CD4-positive, alpha-beta T cell (primary cell): Measurements from ENCODE around the gene CYP19A1. TPM values are rescaled to one million over a fixed set of nuclear protein-coding genes. Genes with fewer than 3 reads are reported as not detected.

Experiments used
- ATAC-seq: fragments of 200-7000 bp; cut with Tn5 transposase; one replicate; pipeline ENCODE4 v1.10.0; 2022; ENCODE audit warnings: mild to moderate bottlenecking; ENCODE audit not compliant: poor library complexity
- CTCF ChIA-PET: fragments of 350-600 bp; sonication (Branson Sonifier 250); formaldehyde crosslinking; loops from one replicate; lab custom pipeline; 2021; ENCODE audit warnings: antibody characterized with exemption, inconsistent platforms; lab: Charles Lee
- POLR2A ChIA-PET: fragments of 350-600 bp; sonication (Branson Sonifier 250); formaldehyde crosslinking; loops from one replicate; lab custom pipeline; 2021; ENCODE audit warnings: antibody characterized with exemption, inconsistent platforms; lab: Charles Lee
- DNase-seq, 14 experiments: peaks; one replicate each; pipeline ENCODE4 v3.0.0-alpha.2; 2013 to 2020; ENCODE audit warnings: mixed read lengths in 2 of 14
- H3K27ac ChIP-seq, 2 donors: one replicate each; pipeline versions ENCODE4 v1.5.1 to v1.7.0; 2013; ENCODE audit warnings: low read length in 2 of 2, low read depth in 1 of 2, mild to moderate bottlenecking in 1 of 2
- H3K27me3 ChIP-seq, 2 experiments: 1 replicate in 1 of 2; 2 replicates in 1 of 2; pipeline versions ENCODE4 v1.6.1 to v1.7.0; 2013; ENCODE audit warnings: low read length in 2 of 2, control low read depth in 1 of 2, mild to moderate bottlenecking in 1 of 2, moderate library complexity in 1 of 2; ENCODE audit not compliant: insufficient read depth in 2 of 2, control insufficient read depth in 1 of 2
- H3K36me3 ChIP-seq: one replicate; pipeline ENCODE4 v1.6.1; 2013; ENCODE audit warnings: low read length, control low read depth; ENCODE audit not compliant: insufficient read depth
- H3K4me1 ChIP-seq: one replicate; pipeline ENCODE4 v1.6.1; 2013; ENCODE audit warnings: low read length, control low read depth; ENCODE audit not compliant: insufficient read depth
- H3K4me3 ChIP-seq: one replicate; pipeline ENCODE4 v1.5.1; 2013; ENCODE audit warnings: mild to moderate bottlenecking, low read length, moderate library complexity
- H3K9me3 ChIP-seq, 2 experiments: 1 replicate in 1 of 2; 2 replicates in 1 of 2; pipeline versions ENCODE4 v1.6.1 to v1.7.0; 2013; ENCODE audit warnings: low read length in 2 of 2, mild to moderate bottlenecking in 2 of 2, control low read depth in 1 of 2, moderate library complexity in 1 of 2; ENCODE audit not compliant: control insufficient read depth in 1 of 2, insufficient read depth in 1 of 2
- H3K27ac Mint-ChIP-seq: one replicate; pipeline ENCODE4 v1.8.0; 2020; ENCODE audit warnings: mixed read lengths
- H3K27me3 Mint-ChIP-seq: one replicate; pipeline ENCODE4 v1.8.0; 2021; ENCODE audit warnings: mixed read lengths
- H3K36me3 Mint-ChIP-seq: one replicate; pipeline ENCODE4 v1.8.0; 2021; ENCODE audit warnings: low read depth, mixed read lengths
- H3K4me1 Mint-ChIP-seq: one replicate; pipeline ENCODE4 v1.8.0; 2021; ENCODE audit warnings: low read depth, mixed read lengths
- H3K4me3 Mint-ChIP-seq: one replicate; pipeline ENCODE4 v1.8.0; 2020; ENCODE audit warnings: mild to moderate bottlenecking, mixed read lengths
- H3K9me3 Mint-ChIP-seq: one replicate; pipeline ENCODE4 v1.8.0; 2020; ENCODE audit warnings: mixed read lengths
- CTCF ChIP-seq: fragments of 200-600 bp; IDR thresholded peaks from one replicate; pipeline ENCODE4 v1.8.0; 2022; ENCODE audit warnings: antibody characterized with exemption, mild to moderate bottlenecking
- intact Hi-C, 2 experiments: fragments of 100-400 bp; cut with DNase I in 1 of 2; cut with micrococcal nuclease in 1 of 2; formaldehyde crosslinking; loops; one replicate each; pipeline versions ENCODE4 v1.15.1 to v1.9.0; 2023 to 2025; cut with DNase I, micrococcal nuclease
- total RNA-seq, 174 experiments: library from RNA in 2 of 174; stranded (reverse) in 2 of 174; gene quantifications; one replicate each; pipeline ENCODE4 v1.2.3 and lab custom pipeline; 2021 to 2026

Gene CYP19A1
- total RNA-seq, 2 experiments from 2014 or later: not detected

DNA sequence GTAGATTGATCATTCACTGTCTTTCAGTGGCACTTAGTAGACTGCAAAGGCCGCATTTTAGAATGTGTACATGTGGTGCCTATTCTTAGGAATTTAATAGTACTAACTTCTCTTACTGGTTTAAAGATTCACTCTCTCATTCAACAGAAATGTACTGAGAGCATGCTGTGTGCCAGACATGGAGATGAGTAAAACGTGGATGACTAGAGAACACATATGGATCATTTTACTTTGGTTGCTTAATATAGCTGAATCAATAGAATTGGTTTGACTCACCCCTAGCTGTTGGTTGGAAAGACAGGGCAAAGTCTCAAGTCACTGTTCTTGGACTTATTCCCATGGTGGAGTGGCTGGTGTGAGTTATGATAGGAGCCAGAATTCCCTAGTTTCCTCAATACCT, 134.6 kb downstream of the CYP19A1 start:
- no peaks in the 10 kb centered on the region for H3K9me3 Mint-ChIP-seq
- no peaks in the 10 kb centered on the region for H3K36me3 Mint-ChIP-seq
- CTCF ChIA-PET: no interaction called here
- H3K4me3 ChIP-seq: no peak overlapping the region
- H3K4me3 Mint-ChIP-seq: no peak overlapping the region
- no peaks in the 10 kb centered on the region for H3K4me1 ChIP-seq
- H3K27ac ChIP-seq: no peak overlapping the region
- peaks cover 24% of the 10 kb centered on the region for H3K27me3 Mint-ChIP-seq
- H3K27me3 ChIP-seq: peaks cover 0 to under 1% of the 10 kb centered on the region in 2 experiments
- intact Hi-C loops: no loop called here
- H3K9me3 ChIP-seq: no peaks in the 10 kb centered on the region
- no peak for TF ChIP-seq CTCF
- ATAC-seq (no peak), DNase-seq (no peak)
- POLR2A ChIA-PET: no interaction called here
- H3K27ac Mint-ChIP-seq: no peak overlapping the region
- H3K36me3 ChIP-seq: no peaks in the 10 kb centered on the region
- H3K4me1 Mint-ChIP-seq: no peaks in the 10 kb centered on the region

DNA sequence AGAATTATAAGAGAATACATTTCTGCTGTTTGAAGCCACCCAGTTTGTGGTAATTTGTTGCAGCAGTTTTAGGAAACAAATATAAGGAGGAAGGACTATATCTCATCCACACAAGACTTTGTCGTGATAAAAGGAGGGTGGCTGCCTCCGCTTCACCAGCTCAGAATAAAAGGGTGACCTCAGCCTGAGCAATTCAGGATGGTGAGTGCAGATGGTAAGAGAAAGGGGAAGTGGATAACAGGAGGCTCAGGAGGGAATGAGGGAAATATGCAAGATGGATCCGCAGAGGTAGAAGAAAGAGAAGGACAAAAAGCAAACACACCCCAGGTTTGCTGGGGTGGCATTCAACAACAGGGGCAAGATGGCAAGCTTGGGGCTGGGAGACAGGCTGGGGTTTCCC, 135.6 kb downstream of the CYP19A1 start:
- DNase-seq (peak in 2 of 14 experiments; percentile 8 to 23), ATAC-seq (no peak)
- intact Hi-C loops: no loop called here
- H3K4me3 ChIP-seq: no peak overlapping the region
- CTCF ChIA-PET: no interaction called here
- H3K9me3 ChIP-seq: no peaks in the 10 kb centered on the region
- no peaks in the 10 kb centered on the region for H3K36me3 ChIP-seq
- H3K27me3 Mint-ChIP-seq: peaks cover 24% of the 10 kb centered on the region
- no peak for TF ChIP-seq CTCF
- no peaks in the 10 kb centered on the region for H3K36me3 Mint-ChIP-seq
- no peaks in the 10 kb centered on the region for H3K9me3 Mint-ChIP-seq
- no peak overlapping the region for H3K27ac ChIP-seq
- H3K4me3 Mint-ChIP-seq: no peak overlapping the region
- H3K27ac Mint-ChIP-seq: no peak overlapping the region
- H3K27me3 ChIP-seq: peaks cover 3 to 4% of the 10 kb centered on the region in 2 experiments
- POLR2A ChIA-PET: no interaction called here
- H3K4me1 Mint-ChIP-seq: no peaks in the 10 kb centered on the region
- H3K4me1 ChIP-seq: no peaks in the 10 kb centered on the region

DNA sequence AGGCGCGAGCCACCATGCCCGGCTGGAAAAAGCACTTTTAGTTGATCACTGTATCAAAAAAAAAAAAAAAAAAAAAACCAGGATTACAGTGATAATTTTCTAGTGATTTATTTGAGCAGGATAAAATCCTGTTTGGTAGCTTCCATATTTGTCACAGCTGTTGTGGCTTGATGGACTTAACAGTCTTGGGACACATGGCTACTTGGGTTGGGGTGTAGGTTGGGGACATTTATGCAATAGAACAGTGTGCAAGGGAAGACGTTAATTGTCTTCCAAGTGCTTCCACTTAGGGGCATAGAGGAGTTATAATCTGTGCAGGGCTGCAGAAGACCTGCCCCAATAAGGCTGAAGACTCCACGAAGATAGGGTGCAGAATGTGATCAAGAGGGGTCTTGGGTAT, 136.8 kb downstream of the CYP19A1 start:
- DNase-seq (no peak), ATAC-seq (no peak)
- Histone ChIP-seq H3K27me3 (peaks cover 5 to 8% of the 10 kb centered on the region in 2 experiments), H3K27ac (no peak overlapping the region), H3K4me1 (no peaks in the 10 kb centered on the region), H3K9me3 (no peaks in the 10 kb centered on the region), H3K36me3 (no peaks in the 10 kb centered on the region), H3K4me3 (no peak overlapping the region)
- POLR2A ChIA-PET: no interaction called here
- Mint-ChIP-seq H3K27me3 (peaks cover 31% of the 10 kb centered on the region), H3K9me3 (no peaks in the 10 kb centered on the region), H3K4me1 (no peaks in the 10 kb centered on the region), H3K27ac (no peak overlapping the region), H3K4me3 (no peak overlapping the region), H3K36me3 (no peaks in the 10 kb centered on the region)
- intact Hi-C loops: no loop called here
- no peak for TF ChIP-seq CTCF
- CTCF ChIA-PET: no interaction called here
